Transverse colon (tissue), 4 donors: ENCODE data around the gene RNF141. TPM values are rescaled to one million over a fixed set of nuclear protein-coding genes. Genes with fewer than 3 reads are reported as not detected.

Experiments
- DNase-seq: peaks from one replicate; pipeline ENCODE4 v3.0.0-alpha.2; 2019
- H3K27ac ChIP-seq, 4 donors: fragments of 200-600 bp; sonication (generic); 2 replicates each; pipeline ENCODE4 v1.5.1; 2016 to 2018; ENCODE audit warnings: inconsistent platforms in 4 of 4
- H3K27me3 ChIP-seq: fragments of 200-600 bp; sonication (generic); 2 replicates; pipeline ENCODE4 v1.5.1; 2017; ENCODE audit warnings: inconsistent platforms
- H3K36me3 ChIP-seq, 4 donors: fragments of 200-600 bp; sonication (generic); 2 replicates each; pipeline ENCODE4 v1.5.1; 2017 to 2019; ENCODE audit warnings: inconsistent platforms in 4 of 4
- H3K4me1 ChIP-seq, 4 donors: fragments of 200-600 bp; sonication (generic); 2 replicates each; pipeline ENCODE4 v1.5.1; 2017 to 2020; ENCODE audit warnings: inconsistent platforms in 4 of 4
- H3K4me3 ChIP-seq, 4 donors: fragments of 200-600 bp; sonication (generic); 1 replicate in 1 of 4; 2 replicates in 3 of 4; pipeline versions ENCODE4 v1.5.1 to v1.6.1; 2017 to 2019; ENCODE audit warnings: inconsistent platforms in 4 of 4
- H3K9me3 ChIP-seq, 2 donors: fragments of 200-600 bp; sonication (generic); 2 replicates each; pipeline ENCODE4 v1.5.1; 2017 to 2019; ENCODE audit warnings: inconsistent platforms in 2 of 2
- EP300 ChIP-seq: sonication (generic); formaldehyde crosslinking; IDR thresholded peaks from one replicate; pipeline ENCODE4 v1.6.1; 2017; ENCODE audit warnings: antibody characterized with exemption, low read depth
- POLR2A ChIP-seq: fragments of 450-650 bp; IDR thresholded peaks from one replicate; pipeline ENCODE4 v1.6.1; 2016; ENCODE audit warnings: antibody characterized with exemption, mild to moderate bottlenecking, moderate library complexity
- POLR2AphosphoS5 ChIP-seq, 3 donors: sonication (generic); formaldehyde crosslinking; IDR thresholded peaks; one replicate each; pipeline ENCODE4 v1.6.1; 2016; ENCODE audit warnings: antibody characterized with exemption in 3 of 3
- WGBS, 2 donors: methylation state at CpG; one replicate each; pipeline ENCODE4 v1.1.5; 2018; ENCODE audit warnings: low coverage in 1 of 2; 5-methylcytosine and 5-hydroxymethylcytosine counted together
- in situ Hi-C, 4 donors: fragments of 200-750 bp; cut with MboI; loops; one replicate each; pipeline versions ENCODE4 v1.15.0 to v1.15.1; 2017; ENCODE audit warnings: low sequenced_read_pairs in 3 of 4, low pct_ligation_motif_present in 1 of 4, low pct_unique_long_range_greater_than_20kb in 1 of 4
- intact Hi-C: fragments of 100-400 bp; cut with DNase I; formaldehyde crosslinking; loops from one replicate; pipeline ENCODE4 v1.15.1; 2023; ENCODE audit warnings: low total_unique reads
- total RNA-seq, 4 donors: library from RNA; depleted of rRNA; stranded (reverse); fragments of >200 nt; gene quantifications; one replicate each; pipeline ENCODE4 v1.1.0, GENCODE V29; 2016
- TF ChIP-seq, protein P1 (sequence below), 5 experiments: fragments of 200-600 bp in 3 of 5; fragments of 450-650 bp in 2 of 5; sonication (generic) in 3 of 5; IDR thresholded peaks; 1 replicate in 2 of 5; 2 replicates in 3 of 5; pipeline ENCODE4 v1.5.1; 2016 to 2017; ENCODE audit warnings: antibody characterized with exemption in 5 of 5, inconsistent platforms in 3 of 5, mild to moderate bottlenecking in 2 of 5, moderate library complexity in 1 of 5

RNF141 gene
- total RNA-seq, 4 donors from 2014 or later: 13.1 to 31.4 (median 22.3) TPM

DNA sequence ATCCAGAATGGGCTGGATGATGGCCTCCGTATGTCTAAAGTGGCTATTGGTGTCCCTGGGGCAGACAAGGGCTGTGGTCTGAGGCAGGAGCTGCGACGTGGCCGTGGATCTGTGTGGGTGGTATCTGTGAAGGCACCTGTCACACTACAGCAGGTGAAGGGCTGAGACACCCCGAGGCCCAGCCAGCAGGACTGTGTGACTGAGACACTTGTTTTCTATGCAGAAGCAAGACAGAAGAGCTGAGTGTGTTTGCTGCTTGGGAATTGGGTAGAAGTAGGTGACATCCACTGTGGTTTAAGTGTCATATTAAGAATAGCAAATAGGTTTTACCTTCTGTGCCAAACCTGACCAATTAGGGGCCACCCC is 51.0 kb downstream of the RNF141 start:
- DNase-seq: no peak
- Histone ChIP-seq H3K27me3 (no peaks in the 10 kb centered on the region), H3K9me3 (no peaks in the 10 kb centered on the region), H3K36me3 (no peaks in the 10 kb centered on the region), H3K4me3 (no peak overlapping the region), H3K4me1 (peaks cover 0 to 17% (median 15%) of the 10 kb centered on the region in 4 donors), H3K27ac (peak overlapping the region; percentile 57 to 80 (median 61))
- intact Hi-C loops (no loop called here), in situ Hi-C loops (no loop called here)
- WGBS, 2 donors: 91% methylated on average over 5 of the region's 5 CpGs; no CpG with 5 or more reads in 1 of the 2 donors
- TF ChIP-seq POLR2A: no peak
- no peak for TF ChIP-seq EP300
- TF ChIP-seq, protein P1, sequence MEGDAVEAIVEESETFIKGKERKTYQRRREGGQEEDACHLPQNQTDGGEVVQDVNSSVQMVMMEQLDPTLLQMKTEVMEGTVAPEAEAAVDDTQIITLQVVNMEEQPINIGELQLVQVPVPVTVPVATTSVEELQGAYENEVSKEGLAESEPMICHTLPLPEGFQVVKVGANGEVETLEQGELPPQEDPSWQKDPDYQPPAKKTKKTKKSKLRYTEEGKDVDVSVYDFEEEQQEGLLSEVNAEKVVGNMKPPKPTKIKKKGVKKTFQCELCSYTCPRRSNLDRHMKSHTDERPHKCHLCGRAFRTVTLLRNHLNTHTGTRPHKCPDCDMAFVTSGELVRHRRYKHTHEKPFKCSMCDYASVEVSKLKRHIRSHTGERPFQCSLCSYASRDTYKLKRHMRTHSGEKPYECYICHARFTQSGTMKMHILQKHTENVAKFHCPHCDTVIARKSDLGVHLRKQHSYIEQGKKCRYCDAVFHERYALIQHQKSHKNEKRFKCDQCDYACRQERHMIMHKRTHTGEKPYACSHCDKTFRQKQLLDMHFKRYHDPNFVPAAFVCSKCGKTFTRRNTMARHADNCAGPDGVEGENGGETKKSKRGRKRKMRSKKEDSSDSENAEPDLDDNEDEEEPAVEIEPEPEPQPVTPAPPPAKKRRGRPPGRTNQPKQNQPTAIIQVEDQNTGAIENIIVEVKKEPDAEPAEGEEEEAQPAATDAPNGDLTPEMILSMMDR (IDR thresholded peaks at IDR 0.05): no peak
- no peak for TF ChIP-seq POLR2AphosphoS5 (IDR thresholded peaks at IDR 0.05)

DNA sequence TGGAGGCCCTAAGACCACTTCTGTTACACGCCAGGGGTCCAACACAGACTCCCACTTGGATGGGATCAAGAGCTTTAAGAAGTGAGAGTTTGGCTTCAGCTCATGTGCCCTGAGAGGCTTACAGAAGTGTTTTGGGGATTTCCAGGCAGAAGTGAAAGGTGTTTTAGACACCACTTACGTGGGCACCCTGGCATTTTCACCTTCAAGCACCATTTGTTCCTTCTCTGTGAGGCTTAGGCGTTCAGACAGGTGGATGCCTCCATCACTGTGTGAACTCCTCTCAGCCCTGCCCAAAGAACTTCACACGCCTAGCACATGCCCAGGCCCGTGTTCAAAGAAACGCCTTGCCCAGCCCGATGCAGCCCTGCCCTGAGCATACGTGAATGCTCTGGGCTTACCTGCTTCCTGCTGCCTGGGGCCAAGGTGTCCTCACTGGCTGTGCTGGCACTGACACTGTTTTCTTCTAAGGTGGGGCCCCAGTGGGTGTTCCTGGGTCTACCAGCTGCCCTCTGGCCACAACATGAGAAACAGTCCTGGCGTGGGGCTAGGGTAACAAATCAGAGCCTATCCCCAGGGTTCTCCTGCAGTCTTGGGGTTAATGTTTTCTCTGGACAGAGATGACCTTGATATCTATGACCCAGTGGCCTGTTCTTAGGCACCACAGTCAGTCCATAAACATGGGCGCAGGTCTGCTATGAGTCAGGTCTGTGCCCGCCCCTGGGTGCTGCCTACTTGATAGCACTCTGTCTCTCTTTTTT is 51.9 kb downstream of the RNF141 start:
- in situ Hi-C loops: no loop called here
- WGBS, 2 donors: 55 to 80% methylated on average over 2 to 11 of the region's 11 CpGs
- Histone ChIP-seq H3K27me3 (no peaks in the 10 kb centered on the region), H3K36me3 (no peaks in the 10 kb centered on the region), H3K4me3 (no peak overlapping the region), H3K27ac (peak overlapping the region; percentile 57 to 80 (median 61)), H3K4me1 (peaks cover 0 to 17% (median 15%) of the 10 kb centered on the region in 4 donors), H3K9me3 (no peaks in the 10 kb centered on the region)
- intact Hi-C loops: no loop called here
- peak; percentile 82 for DNase-seq
- TF ChIP-seq POLR2AphosphoS5 (IDR thresholded peaks at IDR 0.05) (peak in 2 of 3 donors; percentile 59 to 64), EP300 (peak; percentile 42), POLR2A (no peak)

DNA sequence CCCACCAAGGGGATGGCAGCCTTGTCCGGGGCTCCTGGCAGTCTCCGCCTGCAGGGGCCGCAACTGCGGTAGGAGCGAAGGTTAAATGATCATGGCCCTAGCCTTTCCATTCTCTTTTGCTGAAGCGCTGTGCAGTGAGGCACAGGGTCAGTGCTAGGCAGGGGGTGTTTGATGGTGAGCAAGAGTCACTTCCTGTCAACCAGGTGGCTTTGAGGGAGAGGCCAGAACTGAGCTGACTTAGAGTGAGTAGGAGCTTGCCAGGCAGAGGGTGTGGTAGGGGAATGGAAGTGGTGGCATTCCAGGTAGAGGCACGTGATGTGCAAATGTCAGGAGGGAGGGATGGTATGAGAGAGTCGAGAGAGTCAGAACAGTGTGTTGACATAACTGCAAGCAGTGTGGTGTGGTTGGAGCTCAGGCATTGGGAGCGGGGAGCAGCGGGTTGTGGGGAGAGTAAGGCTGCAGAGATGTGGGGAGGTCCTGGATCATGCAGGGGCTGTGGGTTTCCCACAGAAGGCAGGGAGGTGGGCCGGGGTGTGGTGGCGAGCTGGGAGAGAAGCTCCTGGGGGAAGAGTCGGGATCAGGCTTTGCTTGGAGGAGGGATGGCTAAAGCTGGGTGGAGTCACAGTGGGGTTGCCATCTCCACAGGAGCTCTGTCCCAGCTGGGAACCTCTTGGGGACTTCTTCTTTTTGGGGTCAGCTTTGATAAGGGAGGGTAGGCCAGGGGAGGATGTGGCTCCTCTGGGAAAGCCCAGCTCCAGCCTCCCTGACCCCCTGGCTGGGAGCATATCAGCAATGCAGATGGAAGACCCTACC is 52.7 kb downstream of the RNF141 start:
- peak; percentile 50 for DNase-seq
- in situ Hi-C loops (no loop called here), intact Hi-C loops (no loop called here)
- H3K9me3 ChIP-seq: no peaks in the 10 kb centered on the region
- TF ChIP-seq EP300 (no peak), POLR2A (peak; percentile 35), POLR2AphosphoS5 (IDR thresholded peaks at IDR 0.05) (peak in 2 of 3 donors; percentile 22 to 61)
- TF ChIP-seq, protein P1 (IDR thresholded peaks at IDR 0.05): no peak
- 74 to 85% methylated on average over 11 to 13 of the region's 13 CpGs for WGBS, 2 donors
- peaks cover 0 to 17% (median 15%) of the 10 kb centered on the region in 4 donors for H3K4me1 ChIP-seq
- H3K4me3 ChIP-seq: no peak overlapping the region
- peak overlapping the region; percentile 57 to 80 (median 61) for H3K27ac ChIP-seq
- no peaks in the 10 kb centered on the region for H3K27me3 ChIP-seq
- no peaks in the 10 kb centered on the region for H3K36me3 ChIP-seq

DNA sequence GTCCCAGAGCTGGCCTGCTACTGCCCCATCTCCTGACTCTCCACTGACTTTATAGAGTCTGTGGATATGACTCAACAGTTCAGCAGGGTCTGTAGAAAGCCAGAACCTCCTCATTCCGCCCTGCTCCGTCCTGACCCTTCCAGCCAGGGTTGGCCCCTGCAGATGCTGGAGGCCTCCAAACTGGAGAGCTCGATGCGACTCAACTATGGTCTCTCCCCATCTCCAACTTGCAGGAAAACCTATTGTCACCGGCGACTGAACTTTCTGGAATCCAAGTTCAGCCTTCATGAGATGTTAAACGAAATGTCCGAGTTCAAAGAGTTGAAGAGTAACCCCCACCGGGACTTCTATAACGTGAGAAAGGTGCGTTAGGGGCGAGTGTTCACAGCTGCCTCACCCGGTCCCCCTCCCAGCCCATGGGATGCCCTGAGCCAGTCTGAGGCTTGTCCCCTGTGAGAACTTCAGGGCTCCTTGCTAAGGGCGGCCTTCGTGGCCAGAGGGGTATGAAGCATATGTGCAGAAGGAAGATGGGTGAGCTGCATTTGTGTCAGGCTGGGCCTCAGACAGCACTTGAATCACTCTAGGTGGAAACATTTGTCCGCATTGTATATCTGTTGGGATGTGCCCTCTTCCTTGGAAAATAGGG is 53.9 kb downstream of the RNF141 start:
- WGBS, 2 donors: 98 to 100% methylated on average over 3 to 16 of the region's 16 CpGs
- in situ Hi-C loops (no loop called here), intact Hi-C loops (no loop called here)
- TF ChIP-seq POLR2AphosphoS5 (IDR thresholded peaks at IDR 0.05): no peak
- TF ChIP-seq, protein P1 (IDR thresholded peaks at IDR 0.05): no peak
- TF ChIP-seq EP300: no peak
- no peak for TF ChIP-seq POLR2A
- Histone ChIP-seq H3K27me3 (no peaks in the 10 kb centered on the region), H3K36me3 (no peaks in the 10 kb centered on the region), H3K4me3 (no peak overlapping the region), H3K27ac (no peak overlapping the region), H3K9me3 (no peaks in the 10 kb centered on the region), H3K4me1 (peaks cover 0 to 17% (median 15%) of the 10 kb centered on the region in 4 donors)
- no peak for DNase-seq
